GM21423 (cell line): Measurements from ENCODE around the gene HDAC4.

Experiments used
- ATAC-seq: cut with Tn5 transposase; IDR thresholded peaks from one replicate; pipeline ENCODE4 v1.9.1; 2021; ENCODE audit warnings: mild to moderate bottlenecking, moderate library complexity; ENCODE audit not compliant: unreplicated experiment

Gene HDAC4

DNA sequence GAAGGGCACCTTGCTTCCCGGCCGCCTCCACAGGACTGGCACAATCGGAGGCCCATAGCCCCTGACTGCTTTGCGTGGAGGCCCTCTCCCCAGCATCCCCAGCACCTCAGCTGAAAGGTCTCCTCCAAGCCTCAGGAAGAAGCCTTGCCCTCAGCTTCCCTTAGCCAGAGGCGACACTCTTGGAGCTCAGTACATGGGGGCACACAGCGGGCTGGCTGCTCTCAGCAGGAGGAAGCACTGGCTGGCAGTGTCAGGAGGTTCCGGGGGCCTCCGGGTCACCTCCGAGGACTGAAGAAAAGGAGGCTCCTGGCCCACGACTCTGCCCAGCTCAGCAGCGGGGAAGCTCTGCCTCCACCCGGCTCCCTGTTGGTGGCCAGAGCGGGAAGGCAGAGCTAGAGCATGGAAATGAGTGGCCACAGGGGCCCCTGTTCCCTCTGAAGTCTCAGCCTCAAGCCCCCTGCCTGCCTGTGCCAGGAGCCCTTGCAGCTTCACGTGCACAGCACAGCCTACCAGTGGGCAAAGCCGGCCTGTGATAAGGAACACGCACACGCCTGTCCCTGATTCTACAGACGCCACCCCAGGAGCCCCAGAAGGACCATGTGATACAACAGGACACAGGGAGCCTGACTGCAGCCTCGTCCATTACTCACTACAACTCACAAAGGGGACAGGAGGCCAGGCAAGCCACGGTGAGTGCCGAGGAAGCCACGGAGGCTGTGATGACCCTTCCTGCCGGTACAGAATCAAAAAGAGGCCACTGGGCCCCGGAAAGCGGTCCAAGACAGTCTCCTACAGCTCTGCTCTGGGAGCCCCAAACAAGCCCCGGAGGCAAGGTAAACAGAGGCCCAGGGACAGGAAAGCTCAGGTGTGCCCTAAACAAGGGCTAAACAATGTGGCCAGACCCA lies 15.5 kb downstream of the HDAC4 start:
- ATAC-seq: no peak

DNA sequence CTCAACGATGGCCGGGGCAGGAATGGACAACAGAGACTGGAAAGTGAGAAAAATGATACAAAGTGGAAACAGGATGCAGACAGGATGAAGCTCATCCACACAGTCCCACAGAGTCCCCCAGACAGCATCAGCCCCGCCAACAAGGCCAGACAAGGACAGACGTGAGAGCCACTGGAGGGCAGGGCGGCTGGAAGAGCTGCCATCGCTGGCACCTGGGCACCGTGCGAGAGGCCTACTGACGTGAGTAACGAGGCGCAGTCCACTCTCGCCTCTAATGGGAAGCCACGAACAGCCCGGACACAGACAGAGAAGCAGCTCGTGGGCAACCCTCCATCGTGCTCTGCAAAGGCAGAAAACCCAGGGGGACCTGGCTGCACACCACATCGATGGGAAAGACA lies 17.1 kb downstream of the HDAC4 start:
- ATAC-seq: no peak

DNA sequence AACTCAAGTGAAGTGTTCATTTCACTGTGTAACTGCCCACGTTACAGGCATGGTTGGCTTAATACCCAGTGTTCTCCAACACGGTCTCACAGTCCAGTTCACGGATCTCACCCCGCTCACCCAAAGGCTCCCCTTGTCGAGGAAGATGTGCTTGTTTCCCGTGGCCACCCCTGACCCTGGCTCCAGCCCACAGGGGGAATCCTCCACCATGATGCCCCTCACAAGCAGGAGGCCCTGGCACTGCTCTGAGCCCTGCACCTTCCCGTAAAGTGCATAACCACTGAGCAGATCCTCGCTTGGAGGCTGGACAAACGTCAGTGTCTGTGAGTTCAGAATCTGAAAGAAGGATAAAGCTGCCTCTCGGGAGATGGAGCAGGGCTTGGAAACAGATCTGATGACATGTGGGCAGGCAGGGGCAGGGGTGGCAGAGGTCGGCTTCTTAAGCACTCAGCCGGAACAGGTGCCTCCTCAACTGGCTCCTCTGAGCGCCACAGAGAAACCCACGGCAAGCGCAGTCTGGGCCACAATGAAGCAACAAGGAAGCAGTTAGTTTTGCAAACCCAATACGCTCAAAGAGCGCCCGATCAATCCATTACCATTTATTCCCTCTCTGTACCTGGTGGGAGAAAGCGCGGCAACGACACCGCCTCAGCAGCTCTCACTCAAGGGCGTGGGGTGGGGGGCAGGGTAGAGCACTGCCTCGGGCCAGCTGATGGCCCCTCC lies 17.6 kb downstream of the HDAC4 start:
- ATAC-seq: no peak

DNA sequence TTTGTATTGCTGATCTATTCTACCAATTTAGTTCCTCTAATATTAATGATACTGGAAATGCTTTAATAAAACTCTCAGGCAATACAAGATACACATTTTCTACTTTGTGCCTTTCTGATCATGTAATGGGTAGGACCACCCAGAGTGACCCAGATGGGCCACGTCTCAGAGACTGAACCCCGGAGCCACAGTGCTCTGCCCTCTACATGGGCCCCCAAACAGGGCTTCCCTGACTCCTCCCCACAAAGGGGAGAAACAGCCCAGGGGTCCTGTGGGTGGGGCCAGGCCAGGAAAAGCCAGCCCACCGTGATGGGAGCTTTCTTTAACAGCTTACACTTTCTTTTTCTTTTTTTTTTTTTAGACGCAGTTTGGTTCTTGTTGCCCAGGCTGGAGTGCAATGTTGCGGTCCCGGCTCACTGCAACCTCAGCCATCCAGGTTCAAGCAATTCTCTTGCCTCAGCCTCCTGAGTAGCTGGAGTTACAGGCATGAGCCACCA lies 18.4 kb downstream of the HDAC4 start:
- no peak for ATAC-seq

DNA sequence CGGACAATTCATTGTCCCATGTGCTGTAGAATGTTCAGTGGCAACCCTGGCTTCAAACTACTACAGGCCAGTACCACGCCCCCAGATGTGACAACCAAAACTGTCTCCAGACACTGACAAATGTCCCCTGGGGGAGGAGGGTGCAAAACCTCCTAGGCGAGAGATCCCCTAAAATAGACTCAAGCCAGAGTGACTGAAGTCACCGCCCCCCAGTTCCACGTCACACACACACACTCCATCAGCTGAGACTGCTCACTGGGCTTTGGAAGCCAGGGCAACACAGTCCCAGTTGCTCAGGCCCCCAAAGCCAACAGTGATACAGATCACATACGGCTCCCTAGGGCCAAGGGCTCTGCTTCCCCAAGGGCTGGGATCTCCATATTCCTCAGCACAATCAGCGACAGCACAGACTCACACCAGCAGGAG lies 19.1 kb downstream of the HDAC4 start:
- ATAC-seq: peak; percentile 52

DNA sequence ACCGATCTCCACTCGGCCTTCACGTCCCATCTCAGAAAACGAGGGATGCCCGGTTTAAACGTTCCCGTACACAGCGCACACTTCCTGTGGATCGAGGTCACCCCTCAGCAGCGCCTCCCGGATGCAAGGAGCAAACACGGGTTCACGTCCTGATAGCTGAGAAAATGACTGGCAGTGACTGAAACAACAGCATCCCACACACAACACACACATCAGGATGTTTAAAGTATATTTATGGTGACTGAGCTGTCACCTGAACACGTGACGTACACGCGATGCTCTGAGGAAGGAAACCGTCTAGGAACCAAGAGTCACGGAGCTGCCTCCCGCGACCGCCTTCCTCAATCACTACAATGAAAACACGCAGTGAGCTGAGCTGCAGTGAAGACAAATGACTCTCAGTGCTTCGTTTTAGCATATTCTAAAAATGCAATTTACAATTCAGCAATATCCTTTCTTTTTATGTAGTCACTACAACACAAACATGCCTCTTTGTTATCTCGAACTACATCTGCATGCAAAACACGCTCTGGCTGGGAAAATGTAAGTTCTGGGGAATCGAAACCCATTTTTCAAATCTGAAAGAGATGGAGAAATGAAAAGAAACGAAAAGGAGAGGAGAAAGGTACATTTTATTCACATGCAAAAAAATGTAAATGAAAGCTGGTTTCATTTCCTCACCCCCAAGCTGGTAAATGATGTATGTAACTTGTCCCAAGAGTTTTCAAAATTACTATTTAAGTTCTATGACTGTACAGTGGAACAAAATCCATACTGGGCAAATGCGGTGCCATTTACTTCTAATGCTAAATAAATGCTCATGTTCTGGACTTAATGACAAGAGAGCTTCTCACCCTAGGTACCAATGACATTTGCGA lies 19.8 kb downstream of the HDAC4 start:
- peak; percentile 38 for ATAC-seq

DNA sequence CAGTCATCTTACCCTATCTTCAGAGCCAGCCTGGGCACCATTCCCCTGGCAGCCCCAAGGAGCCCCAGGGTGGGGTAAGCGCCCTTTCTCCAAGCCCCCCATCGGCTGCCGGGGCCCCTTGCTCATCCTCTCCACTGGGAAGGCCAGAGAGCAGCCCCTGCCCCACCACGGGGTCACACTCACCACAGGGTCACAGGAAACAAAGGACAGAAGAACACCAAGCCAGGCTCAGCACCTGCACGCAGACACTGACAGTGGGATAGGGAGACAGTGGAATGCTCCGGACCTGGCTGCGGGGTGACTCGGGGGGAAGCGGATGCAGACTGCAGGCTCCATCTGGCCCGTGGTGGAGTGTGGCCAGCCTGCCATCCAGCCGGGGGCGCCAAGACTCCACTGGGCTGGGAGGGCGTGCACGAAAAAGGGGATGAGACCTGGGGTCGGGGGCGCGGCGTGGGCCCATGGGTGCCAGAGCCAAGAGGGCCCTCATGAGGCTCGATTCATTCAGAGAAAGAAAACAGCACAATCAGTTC lies 21.1 kb downstream of the HDAC4 start:
- ATAC-seq: no peak

DNA sequence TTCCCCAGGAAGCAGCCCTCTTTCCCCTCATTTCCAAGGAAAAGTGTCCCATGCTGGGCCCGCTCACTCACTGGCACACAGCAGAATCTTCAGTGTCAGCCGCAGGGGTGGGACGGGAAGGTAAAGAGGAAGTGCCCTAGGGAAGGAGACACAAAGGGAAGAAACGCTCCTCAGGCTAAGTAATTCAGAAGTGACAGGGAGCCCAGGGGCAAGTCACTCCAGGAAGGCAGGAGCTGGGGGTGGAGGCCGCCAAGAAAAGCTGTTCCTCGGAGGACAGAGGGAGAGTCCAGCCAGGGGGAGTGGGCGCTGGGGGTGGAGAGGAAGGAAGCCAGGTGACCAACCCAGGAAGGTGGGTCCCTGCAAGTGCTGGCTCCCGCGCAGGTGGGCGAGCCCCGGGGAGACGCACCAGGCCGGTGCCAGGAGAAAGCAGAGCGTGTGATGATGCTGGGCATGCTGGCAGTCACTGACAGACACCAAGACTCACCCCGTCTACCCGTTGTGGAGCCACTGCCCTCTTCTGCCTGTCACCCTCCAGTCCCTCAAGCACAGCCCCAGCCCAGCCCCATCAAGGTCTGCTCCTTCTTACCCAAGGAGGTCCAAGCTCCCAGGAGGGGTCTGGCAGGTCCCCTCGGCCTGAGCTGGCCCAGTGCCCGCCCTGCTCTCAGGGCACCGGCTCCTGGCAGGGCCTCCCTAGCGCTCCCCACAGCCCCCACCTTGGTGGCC lies 21.7 kb downstream of the HDAC4 start:
- no peak for ATAC-seq

DNA sequence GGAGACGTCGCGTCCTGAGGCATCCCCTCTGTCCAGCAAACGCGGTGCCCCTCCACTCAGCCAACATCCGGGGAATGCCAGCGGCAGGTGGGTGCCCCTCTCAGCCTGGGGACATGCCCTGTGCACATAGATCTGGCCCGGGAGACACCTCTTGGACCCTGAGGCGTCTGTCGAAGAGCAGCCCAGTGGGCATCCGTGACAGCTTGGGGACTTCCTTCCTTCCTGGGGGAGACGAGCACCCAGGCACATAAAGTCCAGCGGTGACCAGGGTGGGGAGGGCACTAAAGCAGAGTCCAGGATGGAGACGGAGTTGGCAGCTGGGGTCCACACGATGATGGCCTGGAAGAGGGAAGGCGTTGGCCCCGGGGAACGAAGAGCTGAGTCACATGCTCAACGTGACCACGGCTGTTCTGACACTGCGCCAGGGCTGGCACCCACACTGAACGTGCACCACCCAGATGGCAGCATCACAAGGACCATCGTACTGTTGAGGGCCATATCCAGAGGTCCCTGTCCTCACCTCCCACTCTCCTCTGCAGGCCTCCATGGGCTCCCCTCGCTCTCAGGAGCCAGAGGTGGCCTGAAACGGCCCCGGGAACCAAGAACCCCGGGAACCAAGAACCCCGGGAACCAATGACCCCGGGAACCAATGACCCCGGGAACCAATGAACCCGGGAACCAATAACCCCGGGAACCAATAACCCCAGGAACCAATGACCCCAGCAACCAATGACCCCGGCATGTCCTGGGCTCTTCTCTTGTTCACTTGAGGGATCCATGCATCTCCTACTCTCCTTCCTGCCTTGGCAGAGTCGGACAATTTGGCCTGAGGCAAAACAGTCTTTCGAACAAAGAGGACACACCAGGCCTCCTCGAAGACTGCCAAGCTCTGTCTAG lies 22.6 kb downstream of the HDAC4 start:
- no peak for ATAC-seq

DNA sequence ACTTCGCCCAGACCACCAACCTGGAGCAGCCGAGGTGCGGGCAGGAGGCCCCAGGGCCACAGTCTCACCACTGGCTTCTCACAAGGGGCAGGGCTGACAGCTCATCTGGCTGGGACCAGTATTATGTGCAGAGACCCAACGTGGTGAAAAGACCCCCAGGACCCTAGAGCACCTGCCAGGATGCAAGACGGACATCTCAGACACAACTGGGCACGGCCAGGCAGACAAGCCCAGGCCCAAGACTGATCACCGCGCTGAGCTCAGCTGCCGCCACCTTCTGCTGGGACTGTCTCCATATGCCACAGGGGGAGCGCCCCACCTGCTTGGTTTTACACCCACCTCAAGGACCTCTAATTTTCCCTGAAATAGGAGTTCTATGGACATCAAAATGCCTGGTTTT lies 23.2 kb downstream of the HDAC4 start:
- ATAC-seq: no peak

DNA sequence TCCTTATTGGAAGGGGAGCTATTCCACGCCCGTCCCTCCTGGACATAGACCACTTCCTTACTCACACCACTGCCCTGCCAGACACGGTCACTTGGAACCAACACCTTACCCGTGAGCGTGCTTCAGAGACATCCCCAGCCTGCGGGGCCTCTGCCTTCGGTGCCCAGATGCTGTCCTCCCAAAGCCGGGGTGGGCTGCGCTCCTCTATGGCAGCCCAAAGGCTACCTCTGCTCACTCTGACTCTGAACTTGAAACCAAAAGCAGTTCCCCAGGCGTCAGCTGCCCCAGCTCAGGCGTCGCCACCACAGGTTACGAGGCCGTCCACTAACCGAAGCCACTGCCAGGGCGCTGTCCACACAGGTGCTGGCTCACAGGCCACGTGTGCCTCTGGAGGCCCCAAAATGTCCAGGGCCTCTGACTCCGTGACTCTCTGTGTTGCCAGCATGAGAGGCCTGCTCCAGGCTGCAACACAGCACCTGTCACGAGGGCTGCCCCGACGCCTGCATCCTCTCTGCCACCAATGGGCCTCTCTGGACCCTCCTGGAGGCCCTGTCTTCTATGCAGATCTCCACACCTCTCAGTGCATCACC lies 23.8 kb downstream of the HDAC4 start:
- no peak for ATAC-seq

DNA sequence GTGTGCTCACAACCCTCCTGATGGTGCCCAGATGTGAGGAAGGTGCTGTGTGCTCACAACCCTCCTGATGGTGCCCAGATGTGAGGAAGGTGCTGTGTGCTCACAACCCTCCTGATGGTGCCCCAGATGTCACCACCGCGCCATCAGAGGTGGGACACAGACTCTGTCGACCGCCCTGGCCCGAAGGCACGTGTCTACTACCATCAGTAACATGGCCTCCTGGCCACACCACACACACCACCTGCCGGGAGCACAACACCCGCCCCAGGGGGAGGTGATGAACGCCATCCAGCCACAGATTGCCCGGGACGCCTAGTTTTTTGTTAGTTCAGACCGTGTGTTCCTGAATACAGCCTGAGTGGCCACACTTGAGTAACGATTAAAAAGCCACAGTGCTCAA lies 24.5 kb downstream of the HDAC4 start:
- ATAC-seq: no peak

DNA sequence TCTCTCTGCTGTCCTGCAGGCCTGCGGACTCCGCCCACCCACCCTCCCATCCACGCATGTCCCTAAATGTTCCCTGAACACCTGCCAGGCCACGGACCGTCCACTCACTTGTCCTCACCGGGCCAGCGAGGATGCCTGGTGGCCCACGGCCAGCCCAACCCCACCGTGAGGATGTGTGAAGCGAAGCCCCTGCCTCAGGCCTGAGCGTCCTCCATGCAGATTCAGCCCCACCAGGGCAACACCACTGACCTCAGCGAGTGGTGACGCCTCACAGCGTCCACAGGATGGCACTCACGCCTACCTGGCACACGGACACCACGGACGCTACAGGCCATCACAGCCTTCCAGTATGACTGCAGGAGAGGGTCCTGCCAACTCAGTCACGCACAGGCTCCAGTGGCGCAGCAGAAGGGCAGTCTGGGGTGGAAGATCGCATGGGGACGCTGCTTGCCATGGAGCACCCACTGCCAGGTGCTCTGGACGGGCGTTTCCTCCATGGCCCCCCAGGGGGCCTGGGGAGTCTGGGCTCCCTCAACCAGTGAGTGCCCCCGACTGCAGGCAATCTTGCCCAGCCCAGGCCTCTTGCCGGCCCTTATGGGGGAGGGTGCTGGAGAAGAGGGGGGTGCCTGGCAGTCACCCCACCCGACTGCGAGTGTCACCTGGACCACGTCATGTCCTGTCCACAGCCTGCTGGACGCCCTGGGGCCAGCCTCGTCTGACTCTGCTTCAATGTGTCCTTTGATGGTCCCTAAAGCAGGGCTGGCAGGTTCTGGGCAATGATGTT lies 25.4 kb downstream of the HDAC4 start:
- no peak for ATAC-seq

DNA sequence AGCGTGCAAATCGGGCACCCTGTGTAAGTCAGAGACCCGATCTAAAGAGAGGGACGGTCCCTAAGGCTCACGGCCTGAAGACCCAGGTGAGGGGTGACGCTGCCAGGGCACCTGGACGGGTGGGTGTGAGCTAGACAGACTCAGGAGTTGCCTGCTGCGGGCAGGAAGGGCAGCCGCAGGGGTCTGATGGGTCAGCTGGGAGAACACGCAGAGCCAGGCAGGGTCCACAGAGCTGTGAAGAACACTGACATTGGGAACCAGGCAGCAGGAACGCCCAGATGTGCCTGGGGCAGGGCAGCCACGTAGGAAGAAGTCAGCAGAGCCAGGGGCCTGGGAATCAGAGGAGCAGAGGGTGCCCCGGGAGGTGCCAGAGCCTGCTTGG lies 25.9 kb downstream of the HDAC4 start:
- no peak for ATAC-seq

DNA sequence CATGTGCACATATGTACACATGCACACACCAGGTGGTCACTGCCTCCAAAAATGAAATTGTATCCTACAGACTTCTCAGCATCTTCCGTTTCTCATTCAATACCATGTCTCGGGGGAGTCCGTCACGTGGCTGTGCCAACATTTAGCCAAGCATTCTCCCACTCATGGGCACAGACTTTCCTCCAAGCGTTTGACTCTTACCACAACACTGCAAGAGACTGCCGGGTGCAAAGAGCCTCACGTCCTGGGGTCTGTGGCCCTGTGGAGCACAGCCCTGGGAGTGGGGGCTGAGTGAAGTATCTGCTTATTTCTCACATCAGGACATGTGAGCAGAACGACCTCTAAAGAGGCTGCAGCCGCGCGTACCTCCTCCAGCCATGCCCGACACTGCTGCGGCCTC lies 28.0 kb downstream of the HDAC4 start:
- ATAC-seq: no peak

DNA sequence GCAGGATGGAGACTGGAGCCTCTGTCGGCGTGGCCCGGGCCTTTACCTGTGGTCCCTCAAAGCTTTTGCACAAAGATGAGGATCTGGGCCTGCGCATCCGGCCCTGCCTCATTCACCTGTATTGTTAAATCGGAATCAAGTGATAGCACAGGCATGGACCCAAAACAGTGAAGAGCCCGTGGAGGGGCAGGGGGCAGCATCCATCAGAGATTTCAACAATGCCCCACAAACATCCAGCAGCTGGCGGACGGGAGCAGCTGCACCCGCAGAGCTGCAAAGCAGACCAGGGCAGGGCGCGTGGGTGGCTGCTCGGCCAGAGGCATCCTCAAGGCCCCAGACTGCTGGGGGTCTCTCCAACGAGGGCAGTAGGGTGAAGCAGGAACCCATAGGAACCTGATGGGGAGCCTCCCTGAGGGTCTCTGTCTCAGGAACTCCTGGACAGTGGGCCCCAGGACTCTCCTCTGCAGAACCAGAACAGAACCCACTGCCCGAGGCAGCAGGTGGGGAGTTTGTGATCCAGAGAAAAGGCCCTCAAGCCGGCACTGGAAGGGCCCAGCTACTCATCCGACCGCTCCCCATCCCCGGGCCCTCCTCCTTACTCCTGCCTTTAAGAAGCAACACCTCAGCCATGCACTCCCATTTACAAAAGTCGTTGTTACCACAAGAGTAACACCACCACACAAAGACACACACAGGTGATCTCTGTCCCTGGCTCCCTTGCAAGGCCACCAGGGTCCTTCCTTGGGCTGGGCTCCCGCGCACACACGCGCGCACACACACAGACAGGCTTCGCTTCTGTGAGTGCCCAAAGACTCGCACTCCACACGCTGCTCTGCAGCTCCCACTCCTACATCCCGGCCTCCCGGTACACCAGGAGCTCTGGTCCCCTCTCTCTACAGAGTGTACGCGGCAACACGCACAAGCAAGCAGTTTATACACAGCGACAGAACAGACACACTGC lies 28.8 kb downstream of the HDAC4 start:
- no peak for ATAC-seq
